Stimulated activated naive CD8-positive, alpha-beta T cell treated with anti-CD3 and anti-CD28 coated beads, Interleukin-15, amount 100 ng/mL, for 72 hours (primary cell): Measurements from ENCODE around the gene TGFB1.
"Not testable (repeated sequence)": the region's sequence is repeated elsewhere in the genome, so short reads cannot be mapped to it uniquely, and the experiment has no call there.

Source experiments
- ATAC-seq: fragments of 150-1000 bp; cut with Tn5 transposase; 2 replicates; pipeline ENCODE4 v1.10.0; 2021; ENCODE audit warnings: mild to moderate bottlenecking, moderate library complexity
- DNase-seq, 2 donors: peaks; one replicate each; pipeline ENCODE4 v3.0.0; 2021 to 2022
- H3K27ac Mint-ChIP-seq, 2 donors: one replicate each; pipeline ENCODE4 v1.8.0; 2022; ENCODE audit warnings: mild to moderate bottlenecking in 2 of 2, mixed read lengths in 2 of 2, moderate library complexity in 2 of 2
- H3K27me3 Mint-ChIP-seq: one replicate; pipeline ENCODE4 v1.8.0; 2022; ENCODE audit warnings: mixed read lengths
- H3K4me1 Mint-ChIP-seq: one replicate; pipeline ENCODE4 v1.8.0; 2022; ENCODE audit warnings: mild to moderate bottlenecking, mixed read lengths
- H3K4me3 Mint-ChIP-seq, 2 donors: one replicate each; pipeline ENCODE4 v1.8.0; 2022; ENCODE audit warnings: mild to moderate bottlenecking in 2 of 2, mixed read lengths in 2 of 2, moderate library complexity in 1 of 2
- H3K9me3 Mint-ChIP-seq, 2 donors: one replicate each; pipeline ENCODE4 v1.8.0; 2022; ENCODE audit warnings: mixed read lengths in 2 of 2

Gene TGFB1

DNA sequence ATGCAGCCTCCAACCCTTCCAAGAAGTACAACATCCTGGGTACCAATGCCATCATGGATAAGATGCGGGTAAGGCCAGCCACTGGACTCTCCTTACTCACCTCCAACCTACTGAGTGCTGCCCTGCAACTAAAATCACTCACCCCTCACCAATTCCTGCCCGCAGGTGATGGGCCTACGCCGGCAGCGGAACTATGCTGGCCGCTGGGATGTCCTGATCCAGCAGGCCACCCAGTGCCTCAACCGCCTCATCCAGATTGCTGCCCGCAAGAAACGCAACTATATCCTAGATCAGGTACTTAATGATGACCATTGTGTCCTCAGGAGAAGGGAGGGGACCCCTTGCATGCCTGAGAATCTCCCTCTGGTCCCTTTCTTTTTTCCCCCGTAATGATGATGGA lies 59.3 kb downstream of the TGFB1 start:
- Mint-ChIP-seq H3K4me3 (no peak overlapping the region), H3K27ac (peak overlapping the region in 1 of 2 donors; percentile 64), H3K9me3 (no peaks in the 10 kb centered on the region), H3K4me1 (peaks cover 61% of the 10 kb centered on the region), H3K27me3 (no peaks in the 10 kb centered on the region)
- no peak for ATAC-seq
- DNase-seq: no peak

DNA sequence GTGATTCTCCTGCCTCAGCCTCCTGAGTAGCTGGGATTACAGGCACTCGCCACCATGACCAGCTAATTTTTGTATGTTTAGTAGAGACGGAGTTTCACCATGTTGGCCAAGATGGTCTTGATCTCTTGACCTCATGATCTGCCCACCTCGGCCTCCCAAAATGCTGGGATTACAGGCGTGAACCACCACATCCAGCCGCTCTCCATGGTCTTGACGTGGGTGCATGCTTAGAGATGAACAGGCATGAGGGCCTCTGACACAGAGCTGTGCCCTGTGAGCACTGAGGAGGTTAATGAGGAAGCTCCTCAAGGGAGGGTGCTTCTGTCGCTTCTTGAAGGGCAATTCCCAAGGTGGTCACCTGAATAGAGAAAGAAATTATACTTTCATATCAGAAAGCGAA lies 63.9 kb downstream of the TGFB1 start:
- not testable (repeated sequence) for ATAC-seq, H3K27me3 Mint-ChIP-seq, DNase-seq, H3K4me3 Mint-ChIP-seq, H3K27ac Mint-ChIP-seq, H3K9me3 Mint-ChIP-seq
- peaks cover 15% of the 10 kb centered on the region for H3K4me1 Mint-ChIP-seq

DNA sequence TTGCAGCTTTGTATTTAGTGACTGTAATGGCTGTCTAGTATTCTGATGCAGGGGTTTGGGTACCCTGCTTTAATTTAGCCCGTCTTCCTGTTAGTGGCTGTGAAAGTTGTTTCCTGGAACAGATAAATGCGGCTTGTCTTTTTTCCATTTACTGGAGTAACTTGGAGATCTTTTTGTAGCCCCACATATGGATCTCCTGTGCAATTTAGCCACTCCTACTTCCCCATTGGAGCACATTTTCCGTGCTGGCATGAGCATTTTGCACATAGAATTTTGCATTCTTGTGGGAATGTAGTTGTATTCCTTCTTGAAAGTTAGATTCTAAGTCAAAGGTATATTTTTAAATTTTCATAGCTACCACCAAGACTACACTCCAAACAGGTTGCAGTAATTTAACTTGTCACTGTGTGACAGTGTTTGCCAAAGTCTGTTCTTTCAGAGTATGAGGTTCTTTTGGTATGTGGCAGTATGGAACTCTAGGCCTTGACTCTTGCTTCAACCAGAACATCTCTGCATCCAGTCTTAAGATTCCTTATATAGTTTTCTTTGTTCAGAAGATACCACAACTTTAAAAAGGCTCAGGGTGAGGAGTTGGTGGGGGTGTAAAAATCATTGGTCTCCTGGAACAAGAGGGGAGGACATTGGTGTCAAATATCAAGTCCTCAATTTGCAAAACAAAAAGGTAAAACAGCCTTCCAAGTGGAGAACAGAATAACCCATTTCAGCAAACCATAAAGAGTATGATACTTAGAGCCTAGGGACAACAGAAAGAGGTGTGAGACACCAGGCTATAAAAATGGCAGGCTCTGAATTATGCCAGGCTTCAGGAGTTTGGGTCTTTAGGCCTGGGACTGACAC lies 64.8 kb downstream of the TGFB1 start:
- ATAC-seq (no peak), DNase-seq (no peak)
- Mint-ChIP-seq H3K4me1 (peaks cover 6% of the 10 kb centered on the region), H3K27ac (no peak overlapping the region), H3K9me3 (no peaks in the 10 kb centered on the region), H3K4me3 (no peak overlapping the region), H3K27me3 (no peaks in the 10 kb centered on the region)
